CD14-positive monocyte (primary cell): Measurements from ENCODE around the gene WDR43. TPM values are rescaled to one million over a fixed set of nuclear protein-coding genes. Genes with fewer than 3 reads are reported as not detected.

Experiments
- DNase-seq, 3 donors: peaks; one replicate each; pipeline ENCODE4 v3.0.0-alpha.2; 2011 to 2022
- H2AFZ ChIP-seq: 2 replicates; pipeline ENCODE4 v1.6.0; 2012; ENCODE audit warnings: mild to moderate bottlenecking, low read depth, low read length, inconsistent platforms; ENCODE audit not compliant: insufficient read depth, poor library complexity, severe bottlenecking
- H3K27ac ChIP-seq, 2 donors: 1 replicate in 1 of 2; 2 replicates in 1 of 2; pipeline ENCODE4 v1.5.1; 2012 to 2013; ENCODE audit warnings: low read length in 2 of 2, control low read depth in 1 of 2, inconsistent platforms in 1 of 2, low read depth in 1 of 2, mild to moderate bottlenecking in 1 of 2
- H3K27me3 ChIP-seq, 2 donors: one replicate each; pipeline versions ENCODE4 v1.6.0 to v1.6.1; 2011 to 2013; ENCODE audit warnings: low read length in 2 of 2; ENCODE audit not compliant: control insufficient read depth in 2 of 2, insufficient read depth in 2 of 2
- H3K36me3 ChIP-seq, 2 donors: replicated peaks in 1 of 2; 1 replicate in 1 of 2; 2 replicates in 1 of 2; pipeline versions ENCODE4 v1.5.1 to v1.6.1; 2012 to 2013; ENCODE audit warnings: low read length in 2 of 2, control low read depth in 1 of 2, inconsistent platforms in 1 of 2, mild to moderate bottlenecking in 1 of 2; ENCODE audit not compliant: insufficient read depth in 2 of 2, control insufficient read depth in 1 of 2
- H3K4me1 ChIP-seq, 2 donors: 1 replicate in 1 of 2; 2 replicates in 1 of 2; pipeline versions ENCODE4 v1.5.1 to v1.6.1; 2012 to 2013; ENCODE audit warnings: low read length in 2 of 2, control low read depth in 1 of 2, inconsistent platforms in 1 of 2, mild to moderate bottlenecking in 1 of 2, moderate library complexity in 1 of 2; ENCODE audit not compliant: insufficient read depth in 2 of 2, control insufficient read depth in 1 of 2
- H3K4me2 ChIP-seq: replicated peaks from 2 replicates; pipeline ENCODE3; 2012; ENCODE audit warnings: low read length, moderate library complexity, mild to moderate bottlenecking; ENCODE audit not compliant: poor library complexity, severe bottlenecking; ENCODE audit errors: extremely low read depth
- H3K4me3 ChIP-seq, 3 experiments: fragments of 200-600 bp in 1 of 3; sonication (generic) in 1 of 3; replicated peaks in 1 of 3; 1 replicate in 2 of 3; 2 replicates in 1 of 3; pipeline ENCODE4 v1.5.1; 2011 to 2013; ENCODE audit warnings: low read length in 3 of 3, mild to moderate bottlenecking in 3 of 3, control low read depth in 2 of 3, low read depth in 2 of 3, inconsistent platforms in 1 of 3, moderate library complexity in 1 of 3
- H3K79me2 ChIP-seq: 2 replicates; pipeline ENCODE4 v1.6.0; 2012; ENCODE audit warnings: mild to moderate bottlenecking, control low read depth, inconsistent platforms, low read length, moderate library complexity; ENCODE audit not compliant: insufficient read depth
- H3K9ac ChIP-seq: 2 replicates; pipeline ENCODE4 v1.6.0; 2017; ENCODE audit warnings: low read length, mild to moderate bottlenecking; ENCODE audit not compliant: insufficient read depth, poor library complexity, severe bottlenecking
- H3K9me3 ChIP-seq, 2 donors: replicated peaks in 1 of 2; 1 replicate in 1 of 2; 2 replicates in 1 of 2; pipeline versions ENCODE4 v1.5.1 to v1.6.1; 2012 to 2013; ENCODE audit warnings: low read length in 2 of 2, control low read depth in 1 of 2; ENCODE audit not compliant: control insufficient read depth in 1 of 2, insufficient read depth in 1 of 2
- H4K20me1 ChIP-seq: 2 replicates; pipeline ENCODE4 v1.6.0; 2012; ENCODE audit warnings: mild to moderate bottlenecking, low read length, control low read depth, moderate library complexity; ENCODE audit not compliant: insufficient read depth
- H3K27ac Mint-ChIP-seq, 7 donors: one replicate each; pipeline ENCODE4 v1.8.0; 2020; ENCODE audit warnings: mild to moderate bottlenecking in 7 of 7, mixed read lengths in 7 of 7, moderate library complexity in 6 of 7, inconsistent platforms in 2 of 7
- H3K27me3 Mint-ChIP-seq, 3 donors: one replicate each; pipeline ENCODE4 v1.8.0; 2021 to 2022; ENCODE audit warnings: low read depth in 3 of 3, mild to moderate bottlenecking in 3 of 3, mixed read lengths in 3 of 3, moderate library complexity in 3 of 3, inconsistent platforms in 1 of 3
- H3K36me3 Mint-ChIP-seq, 2 donors: one replicate each; pipeline ENCODE4 v1.8.0; 2020; ENCODE audit warnings: mixed read lengths in 2 of 2, inconsistent platforms in 1 of 2, mild to moderate bottlenecking in 1 of 2
- H3K4me1 Mint-ChIP-seq: one replicate; pipeline ENCODE4 v1.8.0; 2020; ENCODE audit warnings: mild to moderate bottlenecking, mixed read lengths
- H3K4me3 Mint-ChIP-seq, 2 donors: one replicate each; pipeline ENCODE4 v1.8.0; 2020; ENCODE audit warnings: mild to moderate bottlenecking in 2 of 2, mixed read lengths in 2 of 2, moderate library complexity in 1 of 2
- H3K9me3 Mint-ChIP-seq, 7 donors: one replicate each; pipeline ENCODE4 v1.8.0; 2020 to 2022; ENCODE audit warnings: mixed read lengths in 7 of 7, mild to moderate bottlenecking in 6 of 7, moderate library complexity in 6 of 7, inconsistent platforms in 2 of 7
- CTCF ChIP-seq: fragments of 200-600 bp; IDR thresholded peaks from one replicate; pipeline ENCODE4 v1.8.0; 2022; ENCODE audit warnings: antibody characterized with exemption, mild to moderate bottlenecking
- WGBS: methylation state at CpG from one replicate; pipeline ENCODE4 v1.1.5; 2013; ENCODE audit warnings: missing lambda C conversion rate; ENCODE audit not compliant: insufficient coverage; 5-methylcytosine and 5-hydroxymethylcytosine counted together
- intact Hi-C, 2 donors: fragments of 100-400 bp; cut with micrococcal nuclease; formaldehyde crosslinking; loops; one replicate each; pipeline versions ENCODE4 v1.15.0 to v1.15.1; 2023
- polyA plus RNA-seq, 3 donors: library from polyadenylated mRNA; depleted of rRNA in 1 of 3; unstranded in 2 of 3; stranded (reverse) in 1 of 3; fragments of 300-500 nt in 2 of 3; fragments of >200 nt in 1 of 3; fragmentation: Illumina TruSeq in 2 of 3; gene quantifications; 1 replicate in 2 of 3; 2 replicates in 1 of 3; pipeline ENCODE4 v1.2.3, GENCODE V29; 2012 to 2021

WDR43 gene
- polyA plus RNA-seq, 3 donors, result 12.2 to 19.2 (median 16.1) TPM

- Histone ChIP-seq H3K27ac (no peak overlapping the region), H3K79me2 (no peaks in the 10 kb centered on the region), H3K27me3 (no peaks in the 10 kb centered on the region), H3K4me2 (no peak overlapping the region), H3K9ac (no peak overlapping the region), H3K9me3 (no peaks in the 10 kb centered on the region), H3K36me3 (peaks cover 13 to 28% of the 10 kb centered on the region in 2 donors), H3K4me3 (no peak overlapping the region), H3K4me1 (no peaks in the 10 kb centered on the region), H2AFZ (no peak overlapping the region), H4K20me1 (no peaks in the 10 kb centered on the region)
- TF ChIP-seq CTCF, result no peak
- Mint-ChIP-seq H3K27ac (no peak overlapping the region), H3K4me1 (no peaks in the 10 kb centered on the region), H3K36me3 (peaks cover 30 to 32% of the 10 kb centered on the region in 2 donors), H3K4me3 (no peak overlapping the region), H3K9me3 (no peaks in the 10 kb centered on the region), H3K27me3 (peaks cover 0 to 1% (median 0%) of the 10 kb centered on the region in 3 donors)
- DNase-seq, result no peak
- intact Hi-C loops, result no loop called here
Observed at GRCh38 chr2:28855977-28856376, 38.5 kb upstream of the WDR43 start.

DNA sequence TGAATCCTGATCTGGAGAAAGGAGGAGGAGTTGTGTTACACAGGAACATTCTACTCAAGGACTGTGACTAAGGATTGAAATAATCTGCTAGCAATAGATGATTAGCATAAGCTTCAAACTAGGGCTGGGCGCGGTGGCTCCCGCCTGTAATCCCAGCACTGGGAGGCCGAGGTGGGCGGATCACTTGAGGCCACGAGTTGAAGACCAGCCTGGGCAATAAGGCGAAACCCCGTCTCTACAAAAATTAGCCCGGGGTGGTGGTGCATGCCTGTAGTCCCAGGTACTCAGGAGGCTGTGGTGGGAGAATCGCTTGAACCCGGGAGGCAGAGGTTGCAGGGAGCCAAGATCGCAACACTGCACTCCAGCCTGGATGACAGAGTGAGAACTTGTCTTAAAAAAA lies 25.9 kb upstream of the WDR43 start:
- Histone ChIP-seq H3K4me2 (peak overlapping the region; percentile 89), H3K36me3 (peaks cover 6 to 12% of the 10 kb centered on the region in 2 donors), H3K27ac (peak overlapping the region in 1 of 2 donors; percentile 94), H3K79me2 (peaks cover 40% of the 10 kb centered on the region), H3K9me3 (no peaks in the 10 kb centered on the region), H3K27me3 (no peaks in the 10 kb centered on the region), H3K4me1 (peaks cover 21 to 28% of the 10 kb centered on the region in 2 donors), H3K9ac (no peak overlapping the region), H4K20me1 (no peaks in the 10 kb centered on the region), H2AFZ (no peak overlapping the region), H3K4me3 (peak overlapping the region in 1 of 3 experiments; percentile 94)
- intact Hi-C loops, result no loop called here
- 90% methylated on average over 12 of the region's 12 CpGs for WGBS
- Mint-ChIP-seq H3K4me3 (no peak overlapping the region), H3K9me3 (no peaks in the 10 kb centered on the region), H3K36me3 (peaks cover 10 to 24% of the 10 kb centered on the region in 2 donors), H3K27me3 (no peaks in the 10 kb centered on the region), H3K27ac (peak overlapping the region in 1 of 7 donors; percentile 3), H3K4me1 (peaks cover 34% of the 10 kb centered on the region)
- DNase-seq, result no peak
- TF ChIP-seq CTCF, result no peak
